Body of pancreas (tissue), 4 donors: ENCODE data around the gene PCYT2.

Experiments used
- POLR2A ChIP-seq, 3 donors: fragments of 450-650 bp; IDR thresholded peaks; one replicate each; pipeline ENCODE4 v1.6.1; 2016; ENCODE audit warnings: antibody characterized with exemption in 3 of 3, mild to moderate bottlenecking in 2 of 3
- TF ChIP-seq, protein P1 (sequence below), 7 experiments: fragments of 450-650 bp in 4 of 7; fragments of 200-600 bp in 3 of 7; sonication (generic) in 3 of 7; IDR thresholded peaks; one replicate each; pipeline ENCODE4 v1.5.1; 2016 to 2019; ENCODE audit warnings: antibody characterized with exemption in 7 of 7

DNA sequence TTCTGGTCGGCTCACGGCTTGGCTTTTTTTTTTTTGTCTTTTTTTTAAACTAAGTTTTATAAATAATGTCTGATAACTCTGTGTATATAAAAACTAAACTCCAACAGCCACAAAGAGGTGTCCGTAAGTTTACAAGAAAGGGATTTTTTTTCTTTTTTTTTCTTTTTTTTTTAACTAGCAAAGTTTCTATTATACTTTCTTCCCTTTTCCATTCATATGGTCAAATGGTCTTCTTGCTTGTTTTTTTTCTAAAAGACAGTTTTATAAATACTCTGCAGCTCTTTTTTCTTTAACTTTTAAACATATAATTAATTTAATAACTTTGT lies 10.3 kb upstream of the PCYT2 start:
- no peak for TF ChIP-seq POLR2A (IDR thresholded peaks at IDR 0.05)
- TF ChIP-seq, protein P1, sequence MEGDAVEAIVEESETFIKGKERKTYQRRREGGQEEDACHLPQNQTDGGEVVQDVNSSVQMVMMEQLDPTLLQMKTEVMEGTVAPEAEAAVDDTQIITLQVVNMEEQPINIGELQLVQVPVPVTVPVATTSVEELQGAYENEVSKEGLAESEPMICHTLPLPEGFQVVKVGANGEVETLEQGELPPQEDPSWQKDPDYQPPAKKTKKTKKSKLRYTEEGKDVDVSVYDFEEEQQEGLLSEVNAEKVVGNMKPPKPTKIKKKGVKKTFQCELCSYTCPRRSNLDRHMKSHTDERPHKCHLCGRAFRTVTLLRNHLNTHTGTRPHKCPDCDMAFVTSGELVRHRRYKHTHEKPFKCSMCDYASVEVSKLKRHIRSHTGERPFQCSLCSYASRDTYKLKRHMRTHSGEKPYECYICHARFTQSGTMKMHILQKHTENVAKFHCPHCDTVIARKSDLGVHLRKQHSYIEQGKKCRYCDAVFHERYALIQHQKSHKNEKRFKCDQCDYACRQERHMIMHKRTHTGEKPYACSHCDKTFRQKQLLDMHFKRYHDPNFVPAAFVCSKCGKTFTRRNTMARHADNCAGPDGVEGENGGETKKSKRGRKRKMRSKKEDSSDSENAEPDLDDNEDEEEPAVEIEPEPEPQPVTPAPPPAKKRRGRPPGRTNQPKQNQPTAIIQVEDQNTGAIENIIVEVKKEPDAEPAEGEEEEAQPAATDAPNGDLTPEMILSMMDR (IDR thresholded peaks at IDR 0.05), result no peak
